ENCODE measurements around the gene DNAJC6.

The DNAJC6 gene

DNA sequence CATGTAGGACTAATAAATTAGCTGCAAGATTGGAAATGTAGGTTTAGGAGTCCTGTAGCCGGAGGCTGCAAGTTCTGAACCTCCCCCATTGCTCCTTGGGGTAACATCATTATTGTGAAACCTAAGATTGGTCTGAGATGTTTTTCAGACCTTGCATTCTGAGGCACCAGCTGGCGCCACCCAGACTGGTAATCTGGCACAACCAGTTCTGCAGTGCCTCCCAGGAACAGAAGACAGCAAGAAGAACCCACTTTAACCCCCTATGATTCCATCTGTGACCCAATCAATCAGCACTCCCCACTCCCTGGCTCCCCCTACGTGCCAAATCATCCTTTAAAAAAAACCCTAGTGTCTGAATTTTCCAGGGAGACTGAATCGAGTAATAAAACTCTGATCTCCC, 11.6 kb upstream of the DNAJC6 start:
- DNase-seq, result no peak

DNA sequence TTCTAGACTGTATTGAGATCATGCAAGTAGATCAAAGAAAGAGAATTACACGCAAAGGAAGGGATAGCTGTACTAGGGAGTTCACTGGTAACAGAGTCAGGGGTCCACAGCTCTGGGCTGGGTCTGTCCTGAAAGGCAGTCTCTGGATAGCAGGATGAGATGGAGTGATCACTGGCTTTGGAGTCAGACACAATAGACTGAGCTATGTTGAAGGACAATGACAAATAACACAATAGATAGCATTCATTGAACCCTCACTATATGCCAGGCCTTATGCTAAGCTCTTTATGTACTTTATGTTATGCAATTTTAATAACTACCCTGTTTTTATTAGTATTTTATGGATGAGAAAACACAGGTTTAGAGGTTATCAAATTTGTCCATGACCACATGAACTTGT, 10.0 kb upstream of the DNAJC6 start:
- DNase-seq, result no peak

GRCh38 chr1:65308781-65309303, 501 bp upstream of the DNAJC6 start:
- no peak for DNase-seq

DNA sequence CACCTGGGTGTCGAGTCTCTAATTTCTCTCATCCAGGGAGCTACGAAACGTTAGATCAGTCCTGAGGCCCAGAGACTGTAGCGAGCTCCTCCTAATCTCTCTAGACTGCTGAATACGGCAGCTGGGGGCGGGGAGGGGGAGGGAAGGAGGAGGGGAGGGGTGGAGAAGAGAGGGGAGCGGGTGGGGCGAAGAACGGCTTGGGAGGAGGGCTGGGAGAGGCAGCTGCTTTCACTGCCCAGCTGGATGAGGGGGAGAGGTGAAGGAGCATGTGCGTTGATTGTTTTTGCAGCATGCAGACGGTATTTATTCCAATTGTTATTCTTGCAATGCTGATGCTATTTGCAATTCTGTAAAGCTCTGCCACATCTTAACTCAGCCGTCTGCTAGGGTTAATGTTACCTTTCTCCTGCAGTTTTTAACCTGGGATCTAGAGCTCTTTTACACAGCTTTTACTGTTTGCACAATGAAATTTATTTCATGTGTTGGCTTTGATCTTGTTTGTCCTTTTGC, 790 bp downstream of the DNAJC6 start:
- peak; percentile 88 for DNase-seq

GRCh38 chr1:65311760-65312159, 2.4 kb downstream of the DNAJC6 start:
- DNase-seq, result no peak

GRCh38 chr1:65316233-65316632, 6.9 kb downstream of the DNAJC6 start:
- DNase-seq, result no peak

GRCh38 chr1:65317866-65318653, 8.7 kb downstream of the DNAJC6 start:
- no peak for DNase-seq

GRCh38 chr1:65319141-65319540, 9.8 kb downstream of the DNAJC6 start:
- DNase-seq, result no peak

- DNase-seq, result no peak
Observed at GRCh38 chr1:65319754-65320153, 10.4 kb downstream of the DNAJC6 start.

DNA sequence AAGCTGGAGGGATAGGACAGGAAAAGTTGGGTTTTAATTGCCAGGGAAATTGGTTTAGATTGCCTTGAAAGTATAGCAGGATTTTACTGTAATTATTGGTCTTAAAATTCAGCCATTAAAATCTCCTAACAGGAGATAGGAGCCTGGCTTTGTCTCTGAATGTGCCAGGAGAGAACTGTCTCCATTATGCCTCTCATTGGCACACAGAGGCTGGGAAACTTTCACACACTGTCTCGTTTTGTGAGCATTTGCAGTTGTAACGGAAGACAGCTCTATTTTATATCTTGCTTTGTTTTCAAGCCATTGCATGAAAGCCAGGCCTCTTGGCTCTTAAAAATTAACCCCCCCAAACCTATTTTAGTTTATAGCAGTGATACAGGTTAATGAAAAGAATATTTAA, 12.5 kb downstream of the DNAJC6 start:
- no peak for DNase-seq

DNA sequence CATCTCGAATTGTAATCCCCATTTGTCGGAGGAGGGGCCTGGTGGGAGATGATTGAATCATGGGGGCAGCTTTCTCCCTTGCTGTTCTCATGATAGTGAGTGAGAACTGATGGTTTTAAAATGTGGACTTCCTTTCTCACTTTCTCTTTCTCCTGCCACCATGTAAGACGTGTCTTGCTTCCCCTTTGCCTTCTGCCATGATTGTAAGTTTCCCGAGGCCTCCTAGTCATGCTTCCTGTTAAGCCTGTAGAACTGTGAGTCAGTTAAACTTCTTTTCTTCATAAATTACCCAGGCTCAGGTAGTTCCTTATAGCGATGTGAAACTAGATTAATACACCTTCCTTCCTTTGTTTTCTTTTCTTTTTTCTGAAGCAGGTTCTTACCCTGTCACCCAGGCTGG, 13.9 kb downstream of the DNAJC6 start:
- no peak for DNase-seq

DNA sequence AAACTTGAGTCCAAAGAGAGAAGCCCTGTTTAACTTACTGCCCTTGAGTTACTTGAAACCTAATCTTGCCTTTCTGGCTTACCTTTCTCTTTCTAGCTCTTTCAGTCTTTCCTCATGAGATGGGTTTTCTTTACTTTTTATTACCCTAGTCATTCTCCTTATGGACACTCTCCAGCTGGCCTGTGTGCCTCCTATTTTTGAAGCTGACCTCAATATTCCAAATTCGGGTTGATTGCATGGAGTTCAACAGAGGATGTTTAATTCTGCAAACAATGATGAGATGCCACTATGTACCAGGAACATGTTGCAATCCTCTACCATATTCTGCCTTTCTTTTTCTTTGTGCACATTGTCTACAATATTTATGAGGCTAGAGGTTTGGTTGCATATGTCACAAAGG, 20.7 kb downstream of the DNAJC6 start:
- DNase-seq, result no peak

DNA sequence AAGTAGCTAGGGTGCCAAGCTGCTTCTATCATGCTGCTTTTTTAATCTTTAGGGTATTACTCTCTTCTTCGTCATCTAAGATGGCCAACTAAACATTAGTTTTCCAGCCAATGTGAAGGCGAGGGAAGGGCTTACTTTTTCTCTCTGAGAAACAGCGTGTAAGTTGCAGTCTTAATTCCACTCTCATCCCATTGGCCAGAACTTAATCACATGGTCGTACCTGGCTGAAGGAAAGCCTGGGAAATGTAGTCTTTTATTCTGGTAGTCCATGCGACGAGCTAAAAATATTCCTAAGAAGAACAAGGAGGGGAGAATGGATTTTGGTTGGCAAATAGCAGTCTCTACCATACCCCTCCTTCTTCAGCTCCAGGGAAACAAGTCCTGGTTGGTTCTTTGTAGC, 21.5 kb downstream of the DNAJC6 start:
- no peak for DNase-seq

GRCh38 chr1:65332821-65333220, 23.5 kb downstream of the DNAJC6 start:
- DNase-seq, result no peak

DNA sequence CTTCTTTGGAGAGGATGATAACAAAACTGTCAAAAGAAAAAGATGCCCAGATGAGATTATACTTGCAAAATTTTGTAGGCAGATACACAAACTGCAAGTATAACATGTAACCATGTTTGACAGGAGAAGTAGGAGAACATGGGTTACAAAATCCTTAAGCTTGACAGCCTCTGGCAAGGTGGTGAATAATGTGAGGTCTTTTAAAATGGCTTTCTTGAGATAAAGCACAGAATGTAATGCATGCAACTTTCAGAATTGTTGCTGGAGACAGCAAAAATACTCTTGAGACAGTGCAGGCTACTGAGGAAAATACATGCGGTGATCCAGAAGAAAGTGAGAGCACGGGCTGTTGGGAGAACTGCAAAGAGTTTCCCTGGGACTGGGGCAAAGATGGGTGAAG, 24.7 kb downstream of the DNAJC6 start:
- DNase-seq, result no peak

DNA sequence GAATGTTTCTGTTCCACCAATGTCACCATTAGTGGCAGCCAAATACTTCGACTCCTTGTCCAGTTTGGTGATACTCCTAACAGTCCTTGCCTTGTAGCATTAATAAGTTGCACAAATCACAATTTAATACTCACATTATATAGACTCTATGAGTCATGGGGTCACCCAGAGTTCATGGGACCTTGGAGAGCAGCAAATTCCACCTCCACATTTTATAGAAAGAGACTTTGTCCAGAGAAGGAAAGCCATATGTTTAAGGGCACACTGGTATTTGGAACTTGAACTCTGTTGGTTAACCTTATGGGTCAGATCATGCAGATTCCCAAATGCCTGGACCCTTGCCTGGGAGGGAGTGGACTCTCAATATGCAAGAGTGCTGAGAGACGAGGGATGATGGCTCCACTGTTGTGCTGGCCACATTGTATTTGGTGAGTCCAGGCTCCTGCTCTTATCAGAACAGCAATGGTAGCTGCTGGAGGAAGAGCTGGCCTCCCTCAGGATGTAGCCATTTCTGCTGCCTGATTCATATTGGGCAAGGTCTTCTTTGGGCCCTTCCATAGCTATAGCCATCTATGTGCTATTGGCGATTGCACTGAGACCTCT, 30.6 kb downstream of the DNAJC6 start:
- DNase-seq, result no peak

DNA sequence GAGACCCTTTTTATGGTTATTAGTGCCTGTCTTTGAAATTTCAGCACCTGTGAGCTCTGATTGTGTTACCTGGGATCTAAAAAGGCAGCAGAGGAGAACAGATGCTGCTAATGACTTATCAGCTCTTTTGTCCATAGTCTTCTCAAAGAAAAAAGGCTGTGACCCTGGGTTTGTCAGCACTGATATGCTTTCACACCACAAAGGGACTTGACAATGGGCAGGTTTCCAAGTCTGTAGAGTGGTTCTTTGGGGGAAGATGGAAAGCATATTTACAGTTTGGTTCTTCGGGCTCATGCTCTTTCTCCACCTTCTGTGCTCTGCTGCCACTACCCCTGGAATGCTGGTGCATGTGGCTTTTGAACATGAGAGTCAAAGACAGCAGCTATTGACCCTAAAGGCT, 32.0 kb downstream of the DNAJC6 start:
- peak; percentile 52 for DNase-seq

GRCh38 chr1:65343286-65343685, 33.9 kb downstream of the DNAJC6 start:
- no peak for DNase-seq

GRCh38 chr1:65344171-65344814, 35.0 kb downstream of the DNAJC6 start:
- no peak for DNase-seq

- no peak for DNase-seq
Observed at GRCh38 chr1:65346190-65346589, 36.8 kb downstream of the DNAJC6 start.

DNA sequence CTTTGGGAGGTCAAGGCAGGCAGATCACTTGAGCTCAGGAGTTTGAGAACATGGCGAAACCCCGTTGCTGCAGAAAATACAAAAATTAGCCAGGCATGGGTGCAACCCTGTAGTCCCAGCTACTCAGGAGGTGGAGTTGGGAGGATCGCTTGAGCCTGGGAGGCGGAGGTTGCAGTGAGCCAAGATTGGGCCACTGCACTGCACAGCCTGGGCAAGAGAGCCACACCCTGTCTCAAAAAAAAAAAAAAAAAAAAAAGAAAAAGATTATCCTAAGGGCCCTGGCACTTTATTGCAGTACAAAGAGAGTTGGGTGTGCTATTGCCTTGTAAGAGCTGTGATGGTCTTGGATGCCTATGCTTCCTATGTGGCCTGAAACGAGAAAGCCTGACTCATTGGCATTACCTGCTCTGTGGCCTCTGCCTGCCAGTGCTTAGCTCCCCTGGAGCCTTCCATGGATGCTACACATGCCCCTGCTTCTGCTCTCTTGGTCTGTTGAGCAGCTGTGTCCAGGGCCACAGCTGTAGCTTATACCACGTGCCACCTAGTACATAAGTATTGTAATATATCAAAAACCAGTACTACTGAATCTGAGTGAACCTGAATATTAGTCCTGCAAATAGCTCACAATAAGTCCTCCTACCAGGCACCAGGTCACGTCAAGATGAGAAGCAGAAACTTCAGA, 45.8 kb downstream of the DNAJC6 start:
- DNase-seq, result no peak

DNA sequence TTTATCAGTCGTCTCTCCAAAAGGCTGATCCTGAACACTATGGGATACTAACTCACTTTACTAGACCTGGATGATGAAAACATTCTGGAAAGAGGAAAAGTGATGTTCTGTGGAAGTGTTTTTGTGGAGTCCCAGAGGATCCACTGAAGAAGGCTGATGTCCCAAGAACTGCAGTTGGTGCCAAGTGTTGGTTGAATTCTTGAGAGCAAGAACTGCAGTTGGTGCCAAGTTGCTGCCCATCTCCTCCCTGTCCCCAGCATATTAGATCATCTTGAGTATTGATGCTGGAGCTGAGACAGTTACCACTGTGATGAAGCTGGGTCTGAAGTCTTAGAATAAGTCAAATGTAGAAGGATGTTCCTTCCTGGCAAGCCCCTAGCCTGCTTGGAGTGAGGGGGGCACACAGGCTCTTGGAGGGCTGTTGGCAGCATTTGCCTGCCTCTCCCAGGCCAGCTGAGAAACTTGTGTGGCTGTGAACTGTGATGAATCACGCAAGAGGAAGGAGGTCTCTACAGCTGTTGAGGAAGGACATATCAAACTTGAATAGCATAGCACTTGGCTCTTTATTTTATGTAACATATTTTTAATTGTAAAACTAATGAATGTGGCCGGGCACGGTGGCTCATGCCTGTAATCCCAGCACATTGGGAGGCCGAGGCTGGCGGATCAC, 48.1 kb downstream of the DNAJC6 start:
- no peak for DNase-seq

DNA sequence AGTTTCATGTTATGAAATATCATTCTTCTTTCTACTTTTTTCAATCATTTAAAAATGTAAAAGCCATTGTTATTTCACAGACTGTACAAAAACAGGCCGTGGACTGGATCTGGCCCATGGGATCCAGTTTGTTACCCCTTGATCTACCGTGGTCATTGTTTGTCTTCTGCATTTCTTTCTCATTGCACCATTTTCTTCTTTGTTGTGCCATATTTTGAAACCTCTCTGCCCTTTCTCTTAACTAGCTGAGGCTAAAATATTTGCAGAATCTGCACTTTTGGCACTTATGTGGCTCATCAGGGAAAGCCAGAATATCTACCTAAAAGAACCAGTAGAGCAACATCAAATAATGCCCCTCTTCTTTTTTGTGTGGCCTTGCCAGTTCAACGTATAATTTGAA, 50.5 kb downstream of the DNAJC6 start:
- no peak for DNase-seq
